Body of pancreas (tissue), 4 donors: ENCODE results near the gene SRR.

Source experiments
- CTCF ChIP-seq, 7 experiments: fragments of 450-650 bp in 4 of 7; fragments of 200-600 bp in 3 of 7; sonication (generic) in 3 of 7; IDR thresholded peaks; one replicate each; pipeline ENCODE4 v1.5.1; 2016 to 2019; ENCODE audit warnings: antibody characterized with exemption in 7 of 7
- POLR2A ChIP-seq, 3 donors: fragments of 450-650 bp; IDR thresholded peaks; one replicate each; pipeline ENCODE4 v1.6.1; 2016; ENCODE audit warnings: antibody characterized with exemption in 3 of 3, mild to moderate bottlenecking in 2 of 3

GRCh38 chr17:2336852-2337543, 33.2 kb downstream of the SRR start, which contains the start of gene SGSM2:
- TF ChIP-seq CTCF (IDR thresholded peaks at IDR 0.05) (no peak), POLR2A (IDR thresholded peaks at IDR 0.05) (no peak)
